Upper lobe of right lung (tissue), 1 donor: ENCODE results near the gene HSD3B1. TPM values are rescaled to one million over a fixed set of nuclear protein-coding genes. Genes with fewer than 3 reads are reported as not detected.

Experiments
- ATAC-seq: fragments of 200-7000 bp; cut with Tn5 transposase; one replicate; pipeline ENCODE4 v1.9.1; 2020; ENCODE audit warnings: mild to moderate bottlenecking, moderate library complexity
- DNase-seq: peaks from one replicate; pipeline ENCODE4 v3.0.0-alpha.2; 2020
- H3K27ac ChIP-seq: fragments of 200-600 bp; one replicate; pipeline ENCODE4 v1.8.0; 2022
- H3K27me3 ChIP-seq: fragments of 200-600 bp; one replicate; pipeline ENCODE4 v1.8.0; 2022; ENCODE audit warnings: mild to moderate bottlenecking
- H3K36me3 ChIP-seq: fragments of 200-600 bp; one replicate; pipeline ENCODE4 v1.8.0; 2022
- H3K4me1 ChIP-seq: fragments of 200-600 bp; one replicate; pipeline ENCODE4 v1.8.0; 2022
- H3K4me3 ChIP-seq: fragments of 200-600 bp; one replicate; pipeline ENCODE4 v1.8.0; 2022; ENCODE audit warnings: mild to moderate bottlenecking
- H3K9me3 ChIP-seq: fragments of 200-600 bp; one replicate; pipeline ENCODE4 v1.8.0; 2022
- intact Hi-C: fragments of 100-400 bp; cut with DNase I; formaldehyde crosslinking; loops from one replicate; pipeline ENCODE4 v1.11.0; 2022
- total RNA-seq: library from RNA; stranded (reverse); fragmentation: NEBNext Ultra II Directional; extraction: Animal tissue kit (Norgen Biotek cat#: 25700); gene quantifications from one replicate; pipeline ENCODE4 v1.2.1, GENCODE V29; 2021
- TF ChIP-seq, protein P1 (sequence below): fragments of 200-600 bp; IDR thresholded peaks from one replicate; pipeline ENCODE4 v1.8.0; 2022; ENCODE audit warnings: antibody characterized with exemption
- donor health status: DM: no; HTN: yes; CAD: no; lungs with severe emphysema.

HSD3B1 gene
- total RNA-seq, 1 donor from 2014 or later, result not detected

DNA sequence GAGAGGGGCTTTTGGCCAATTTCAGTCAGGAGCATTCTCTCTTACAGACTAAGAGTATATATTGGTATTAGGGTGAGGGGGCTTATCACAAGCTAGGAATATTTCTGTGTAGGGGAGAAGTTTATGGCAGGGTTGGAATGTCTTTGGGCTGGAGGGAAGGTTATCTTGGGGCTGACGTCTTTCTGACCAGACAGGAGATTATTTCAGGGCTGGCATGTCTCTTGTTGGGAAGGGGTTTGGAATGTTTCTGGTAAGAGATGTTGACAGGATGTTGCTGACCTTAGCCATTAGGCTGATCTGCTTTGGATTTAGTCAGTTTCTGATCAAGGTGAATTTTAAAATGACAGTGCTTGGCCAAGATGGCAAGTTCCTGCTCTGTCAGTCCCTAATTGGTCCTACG, 17.8 kb upstream of the HSD3B1 start:
- ATAC-seq, result no peak
- no peak for DNase-seq
- no peaks in the 10 kb centered on the region for H3K4me1 ChIP-seq
- intact Hi-C loops, result no loop called here
- H3K9me3 ChIP-seq, result no peaks in the 10 kb centered on the region
- H3K4me3 ChIP-seq, result no peak overlapping the region
- no peaks in the 10 kb centered on the region for H3K27me3 ChIP-seq
- TF ChIP-seq, protein P1, sequence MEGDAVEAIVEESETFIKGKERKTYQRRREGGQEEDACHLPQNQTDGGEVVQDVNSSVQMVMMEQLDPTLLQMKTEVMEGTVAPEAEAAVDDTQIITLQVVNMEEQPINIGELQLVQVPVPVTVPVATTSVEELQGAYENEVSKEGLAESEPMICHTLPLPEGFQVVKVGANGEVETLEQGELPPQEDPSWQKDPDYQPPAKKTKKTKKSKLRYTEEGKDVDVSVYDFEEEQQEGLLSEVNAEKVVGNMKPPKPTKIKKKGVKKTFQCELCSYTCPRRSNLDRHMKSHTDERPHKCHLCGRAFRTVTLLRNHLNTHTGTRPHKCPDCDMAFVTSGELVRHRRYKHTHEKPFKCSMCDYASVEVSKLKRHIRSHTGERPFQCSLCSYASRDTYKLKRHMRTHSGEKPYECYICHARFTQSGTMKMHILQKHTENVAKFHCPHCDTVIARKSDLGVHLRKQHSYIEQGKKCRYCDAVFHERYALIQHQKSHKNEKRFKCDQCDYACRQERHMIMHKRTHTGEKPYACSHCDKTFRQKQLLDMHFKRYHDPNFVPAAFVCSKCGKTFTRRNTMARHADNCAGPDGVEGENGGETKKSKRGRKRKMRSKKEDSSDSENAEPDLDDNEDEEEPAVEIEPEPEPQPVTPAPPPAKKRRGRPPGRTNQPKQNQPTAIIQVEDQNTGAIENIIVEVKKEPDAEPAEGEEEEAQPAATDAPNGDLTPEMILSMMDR, result no peak
- no peaks in the 10 kb centered on the region for H3K36me3 ChIP-seq
- H3K27ac ChIP-seq, result no peak overlapping the region

- Histone ChIP-seq H3K27me3 (no peaks in the 10 kb centered on the region), H3K27ac (no peak overlapping the region), H3K9me3 (no peaks in the 10 kb centered on the region), H3K36me3 (no peaks in the 10 kb centered on the region), H3K4me3 (no peak overlapping the region), H3K4me1 (no peaks in the 10 kb centered on the region)
- ATAC-seq (no peak), DNase-seq (no peak)
- TF ChIP-seq, protein P1, result no peak
- intact Hi-C loops, result no loop called here
Measured at GRCh38 chr1:119490925-119491324, 16.1 kb upstream of the HSD3B1 start.

- no peaks in the 10 kb centered on the region for H3K27me3 ChIP-seq
- H3K4me1 ChIP-seq, result no peaks in the 10 kb centered on the region
- intact Hi-C loops, result no loop called here
- no peaks in the 10 kb centered on the region for H3K36me3 ChIP-seq
- no peak overlapping the region for H3K27ac ChIP-seq
- ATAC-seq (no peak), DNase-seq (no peak)
- H3K9me3 ChIP-seq, result no peaks in the 10 kb centered on the region
- TF ChIP-seq, protein P1, result no peak
- H3K4me3 ChIP-seq, result no peak overlapping the region
Measured at GRCh38 chr1:119492763-119493162, 14.2 kb upstream of the HSD3B1 start.

GRCh38 chr1:119504831-119505230, 2.2 kb upstream of the HSD3B1 start:
- ATAC-seq (no peak), DNase-seq (no peak)
- H3K27ac ChIP-seq, result no peak overlapping the region
- no peaks in the 10 kb centered on the region for H3K4me1 ChIP-seq
- intact Hi-C loops, result no loop called here
- no peaks in the 10 kb centered on the region for H3K9me3 ChIP-seq
- H3K4me3 ChIP-seq, result no peak overlapping the region
- TF ChIP-seq, protein P1, result no peak
- H3K27me3 ChIP-seq, result no peaks in the 10 kb centered on the region
- no peaks in the 10 kb centered on the region for H3K36me3 ChIP-seq

- H3K27me3 ChIP-seq, result no peaks in the 10 kb centered on the region
- no peak for ATAC-seq
- no peak overlapping the region for H3K27ac ChIP-seq
- H3K4me3 ChIP-seq, result no peak overlapping the region
- TF ChIP-seq, protein P1, result no peak
- no peaks in the 10 kb centered on the region for H3K36me3 ChIP-seq
- intact Hi-C loops, result no loop called here
- no peaks in the 10 kb centered on the region for H3K4me1 ChIP-seq
- no peaks in the 10 kb centered on the region for H3K9me3 ChIP-seq
- DNase-seq, result no peak
Measured at GRCh38 chr1:119510046-119510445, 3.0 kb downstream of the HSD3B1 start.

- intact Hi-C loops, result no loop called here
- no peaks in the 10 kb centered on the region for H3K36me3 ChIP-seq
- no peaks in the 10 kb centered on the region for H3K27me3 ChIP-seq
- no peak for DNase-seq
- no peak overlapping the region for H3K27ac ChIP-seq
- no peak overlapping the region for H3K4me3 ChIP-seq
- no peaks in the 10 kb centered on the region for H3K4me1 ChIP-seq
- ATAC-seq, result no peak
- TF ChIP-seq, protein P1, result no peak
- H3K9me3 ChIP-seq, result no peaks in the 10 kb centered on the region
Measured at GRCh38 chr1:119515221-119515620, 8.2 kb downstream of the HSD3B1 start.
